ENCODE data around the gene TBC1D21. TPM values are rescaled to one million over a fixed set of nuclear protein-coding genes. Genes with fewer than 3 reads are reported as not detected.

The TBC1D21 gene
- total and polyA plus RNA-seq, 2 of the 4 experiments (the other 2 are of a cell fraction) = not detected

DNA sequence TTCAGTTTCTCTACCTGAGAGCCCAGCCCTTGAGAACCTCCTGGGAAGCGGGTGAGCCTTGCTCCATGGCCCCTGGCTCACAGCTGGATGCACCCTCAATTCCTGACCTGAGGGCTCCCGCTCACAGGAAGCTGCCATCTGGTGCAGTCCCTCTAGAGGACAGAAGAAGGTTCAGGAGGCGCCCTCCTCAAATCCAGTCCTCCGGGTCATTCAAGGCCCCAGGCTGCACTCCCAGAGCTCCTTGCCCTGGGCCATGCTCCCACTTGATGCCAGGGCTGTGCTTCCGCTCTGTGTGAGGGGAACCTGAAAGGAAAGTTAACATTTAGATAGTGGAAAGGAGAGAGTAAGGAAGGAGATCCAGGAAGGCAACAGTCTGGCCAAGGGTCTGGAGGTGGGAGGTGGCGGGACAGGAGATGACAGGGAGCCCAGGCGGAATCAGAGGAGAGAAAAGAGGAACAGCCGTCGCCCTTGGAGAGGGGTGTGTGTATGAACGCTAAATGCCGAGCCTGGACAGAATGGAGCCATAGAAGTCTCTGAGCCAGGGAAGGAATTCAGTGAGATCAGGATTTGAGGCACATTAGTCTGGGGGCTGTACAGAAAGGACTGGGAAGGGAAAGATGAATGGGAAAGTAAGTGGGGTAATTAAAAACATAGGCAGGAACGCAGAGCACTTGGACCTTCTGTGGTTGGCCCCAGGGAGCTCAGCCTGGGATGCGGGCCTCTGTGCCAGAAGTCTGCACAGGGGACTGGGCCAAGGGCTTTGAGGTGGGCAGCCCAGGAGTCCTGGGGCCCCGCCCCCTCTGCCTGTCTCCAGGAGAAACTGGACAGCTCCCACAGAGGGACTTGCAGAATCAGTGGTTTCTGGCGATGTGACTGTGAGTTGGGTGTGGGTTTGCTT is 26.1 kb downstream of the TBC1D21 start (continued):
- TF ChIP-seq FOS (IDR thresholded peaks at IDR 0.05; ENCODE audit: low read depth, low read length) (no peak), MAFK (IDR thresholded peaks at IDR 0.05; ENCODE audit: low read depth, low read length) (no peak), NFE2L2 (IDR thresholded peaks at IDR 0.05; ENCODE audit: low read depth, low read length) (no peak), CHD1 (IDR thresholded peaks at IDR 0.05; ENCODE audit: low read depth, low read length) (no peak), MXI1 (IDR thresholded peaks at IDR 0.05; ENCODE audit: borderline replicate concordance, low read depth, low read length) (no peak), RFX5 (IDR thresholded peaks at IDR 0.05; ENCODE audit: low read depth, low read length) (no peak), RAD21 (IDR thresholded peaks at IDR 0.05; ENCODE audit: low read length) (no peak)

All from IMR-90 (cell line).